ENCODE measurements around the gene COL9A1.

DNA sequence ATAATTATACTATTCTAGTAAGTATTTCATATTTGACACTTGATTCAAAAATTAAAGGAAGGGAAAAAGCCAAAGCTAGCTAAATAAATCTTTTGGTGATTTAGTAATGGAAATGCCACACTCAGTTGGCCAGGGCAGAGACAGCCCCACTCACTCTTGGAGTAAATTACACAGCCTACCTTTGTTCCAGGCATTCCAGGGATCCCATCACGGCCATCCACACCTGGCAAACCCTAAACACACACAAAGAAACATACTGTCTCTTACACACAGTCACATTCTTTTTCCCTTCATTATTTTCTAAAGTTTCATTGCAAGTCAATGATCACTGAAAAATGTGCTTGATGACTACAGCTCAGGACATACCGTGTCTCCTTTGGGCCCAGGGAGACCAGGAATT lies 48.1 kb downstream of the COL9A1 start:
- no peak for TF ChIP-seq HDAC6 (IDR thresholded peaks at IDR 0.05; ENCODE audit: low read depth, low read length)
- TF ChIP-seq SP1 (IDR thresholded peaks at IDR 0.05; ENCODE audit: low read depth, low read length), result no peak
- TF ChIP-seq, protein P1, sequence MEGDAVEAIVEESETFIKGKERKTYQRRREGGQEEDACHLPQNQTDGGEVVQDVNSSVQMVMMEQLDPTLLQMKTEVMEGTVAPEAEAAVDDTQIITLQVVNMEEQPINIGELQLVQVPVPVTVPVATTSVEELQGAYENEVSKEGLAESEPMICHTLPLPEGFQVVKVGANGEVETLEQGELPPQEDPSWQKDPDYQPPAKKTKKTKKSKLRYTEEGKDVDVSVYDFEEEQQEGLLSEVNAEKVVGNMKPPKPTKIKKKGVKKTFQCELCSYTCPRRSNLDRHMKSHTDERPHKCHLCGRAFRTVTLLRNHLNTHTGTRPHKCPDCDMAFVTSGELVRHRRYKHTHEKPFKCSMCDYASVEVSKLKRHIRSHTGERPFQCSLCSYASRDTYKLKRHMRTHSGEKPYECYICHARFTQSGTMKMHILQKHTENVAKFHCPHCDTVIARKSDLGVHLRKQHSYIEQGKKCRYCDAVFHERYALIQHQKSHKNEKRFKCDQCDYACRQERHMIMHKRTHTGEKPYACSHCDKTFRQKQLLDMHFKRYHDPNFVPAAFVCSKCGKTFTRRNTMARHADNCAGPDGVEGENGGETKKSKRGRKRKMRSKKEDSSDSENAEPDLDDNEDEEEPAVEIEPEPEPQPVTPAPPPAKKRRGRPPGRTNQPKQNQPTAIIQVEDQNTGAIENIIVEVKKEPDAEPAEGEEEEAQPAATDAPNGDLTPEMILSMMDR (IDR thresholded peaks at IDR 0.05; ENCODE audit: control extremely low read depth in 1 of 3, insufficient read depth in 1 of 3, low read depth in 1 of 3, low read length in 3 of 3), result no peak
- no peak for TF ChIP-seq KDM5A (IDR thresholded peaks at IDR 0.05; ENCODE audit: low read length)
- TF ChIP-seq NANOG (IDR thresholded peaks at IDR 0.05; ENCODE audit: insufficient read depth, low read depth, low read length, poor library complexity, severe bottlenecking), result no peak
